HG03439 (cell line): ENCODE results near the gene GDAP1L1.

Experiments
- ATAC-seq: cut with Tn5 transposase; IDR thresholded peaks from one replicate; pipeline ENCODE4 v1.9.1; 2021; ENCODE audit warnings: mild to moderate bottlenecking, moderate library complexity; ENCODE audit not compliant: unreplicated experiment

GDAP1L1 gene

GRCh38 chr20:44251284-44251683 lies 4.2 kb downstream of the GDAP1L1 start:
- no peak for ATAC-seq

- no peak for ATAC-seq
These were observed 6.4 kb downstream of the GDAP1L1 start for GRCh38 chr20:44253528-44253927.

DNA sequence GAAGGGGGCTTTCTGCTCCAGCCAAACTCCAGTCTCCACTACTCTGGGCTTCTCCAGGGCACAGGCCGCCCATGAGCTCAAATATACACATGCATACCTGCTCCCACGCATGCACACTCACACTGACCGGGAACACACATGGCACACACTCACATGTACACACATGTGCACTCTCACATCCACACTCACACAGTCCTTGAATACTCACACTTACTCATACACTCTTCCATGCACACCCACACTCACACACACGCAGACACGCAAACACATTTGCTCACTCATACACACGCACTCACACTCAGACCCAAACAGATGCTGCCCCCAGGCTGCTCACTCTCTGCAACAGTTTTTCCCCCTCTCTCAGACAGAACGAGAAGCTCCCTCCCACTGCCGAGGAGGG lies 7.0 kb downstream of the GDAP1L1 start:
- no peak for ATAC-seq

DNA sequence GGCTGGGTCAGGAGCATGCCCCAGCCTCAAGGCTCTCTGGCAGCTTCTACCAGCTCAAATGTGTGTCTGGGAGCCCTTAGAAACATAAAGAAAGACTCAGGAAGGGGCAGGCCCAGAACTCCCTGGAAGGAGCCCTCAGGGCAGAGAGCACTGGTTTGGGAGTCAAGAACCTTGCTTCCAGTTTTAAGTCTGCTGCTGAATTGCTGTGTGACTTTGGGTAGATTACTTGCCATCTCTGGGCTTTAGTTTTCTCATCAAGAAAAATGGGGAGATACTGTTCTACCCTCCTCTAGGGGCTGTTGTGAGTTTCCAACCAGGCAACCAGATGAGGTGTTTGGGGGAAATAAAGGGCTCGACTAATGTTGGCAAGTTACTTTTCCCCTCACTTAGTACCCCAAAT lies 8.8 kb downstream of the GDAP1L1 start:
- no peak for ATAC-seq

GRCh38 chr20:44256961-44257360 lies 9.9 kb downstream of the GDAP1L1 start:
- ATAC-seq = no peak

DNA sequence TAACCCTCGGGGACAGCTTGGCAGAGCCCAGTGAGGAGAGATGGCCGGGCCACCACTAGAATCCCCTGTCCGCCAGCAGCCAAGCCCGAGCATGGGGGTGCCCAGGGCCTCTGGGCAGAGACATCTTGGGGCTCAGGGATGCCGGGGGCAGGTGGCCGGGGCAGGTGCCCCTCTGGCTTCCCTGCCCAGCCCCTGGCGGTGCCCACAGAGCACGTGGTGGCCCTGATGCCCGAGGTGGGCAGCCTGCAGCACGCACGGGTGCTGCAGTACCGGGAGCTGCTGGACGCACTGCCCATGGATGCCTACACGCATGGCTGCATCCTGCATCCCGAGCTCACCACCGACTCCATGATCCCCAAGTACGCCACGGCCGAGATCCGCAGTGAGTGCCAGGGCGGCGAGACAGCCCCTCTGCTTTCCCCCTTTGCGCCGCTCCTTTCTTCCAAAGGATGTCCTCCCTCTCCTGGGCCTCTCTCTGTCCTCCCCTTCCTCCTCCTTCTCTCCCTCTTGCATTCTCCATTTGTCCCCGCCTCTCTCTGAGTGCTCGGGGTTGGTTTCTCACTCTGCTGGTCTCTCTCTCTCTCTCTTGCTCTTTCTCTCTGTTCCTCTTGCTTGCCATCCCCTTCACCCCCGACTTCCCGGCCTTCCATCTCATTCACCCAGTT lies 11.2 kb downstream of the GDAP1L1 start:
- ATAC-seq = no peak

DNA sequence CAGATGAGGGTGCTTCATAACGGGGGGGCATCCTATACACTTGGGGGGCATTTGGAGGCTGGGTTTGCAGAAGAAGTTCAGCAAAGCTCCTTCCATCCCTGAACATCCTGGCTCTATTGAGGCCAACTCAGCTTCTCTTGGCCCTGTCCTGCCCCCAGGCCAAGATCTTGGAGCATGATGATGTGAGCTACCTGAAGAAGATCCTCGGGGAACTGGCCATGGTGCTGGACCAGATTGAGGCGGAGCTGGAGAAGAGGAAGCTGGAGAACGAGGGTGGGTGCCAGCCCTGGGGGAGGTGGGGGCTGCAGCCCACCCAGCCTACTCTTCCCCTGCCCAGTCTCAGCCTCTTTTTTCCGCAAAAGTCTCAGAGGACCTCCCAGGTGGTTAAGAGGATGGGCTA lies 17.2 kb downstream of the GDAP1L1 start:
- ATAC-seq = no peak

- no peak for ATAC-seq
These were observed 21.7 kb downstream of the GDAP1L1 start for GRCh38 chr20:44268802-44269201.

DNA sequence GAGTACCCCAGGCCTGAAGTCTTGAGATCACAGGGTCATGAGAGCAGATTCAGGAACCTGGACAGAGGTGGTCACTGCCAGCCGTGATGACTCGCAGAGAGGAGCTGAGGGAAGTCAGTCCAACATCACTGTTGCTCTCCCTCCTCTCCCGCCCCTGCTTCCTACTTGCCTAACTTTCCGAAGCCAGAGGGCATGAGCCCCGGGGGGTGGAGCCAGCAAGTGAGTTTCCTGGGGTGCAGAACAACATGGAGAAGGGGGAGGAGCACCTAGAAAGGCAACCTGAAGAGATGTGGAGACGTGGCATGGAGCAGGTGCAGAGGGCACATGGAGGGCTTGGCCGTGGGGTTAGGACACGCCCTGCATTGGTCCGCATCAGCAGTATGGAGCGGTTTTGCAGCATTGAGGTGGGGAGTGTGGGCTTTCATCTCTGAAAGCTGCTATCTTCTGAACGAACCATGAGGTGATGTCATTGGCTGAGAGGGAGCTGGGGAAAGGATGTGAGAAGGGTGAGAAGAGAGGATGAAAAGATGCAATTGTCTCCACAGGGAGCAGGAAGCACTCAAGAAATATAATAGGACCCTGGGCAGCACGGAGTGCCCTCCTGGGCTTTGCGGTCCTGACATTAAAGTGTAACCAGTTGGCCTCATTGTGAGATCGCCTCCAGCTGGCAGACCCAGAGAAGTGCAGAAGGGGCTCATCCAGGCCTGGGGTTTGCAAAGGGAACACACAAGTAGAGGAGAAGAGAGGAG lies 25.0 kb downstream of the GDAP1L1 start:
- no peak for ATAC-seq

DNA sequence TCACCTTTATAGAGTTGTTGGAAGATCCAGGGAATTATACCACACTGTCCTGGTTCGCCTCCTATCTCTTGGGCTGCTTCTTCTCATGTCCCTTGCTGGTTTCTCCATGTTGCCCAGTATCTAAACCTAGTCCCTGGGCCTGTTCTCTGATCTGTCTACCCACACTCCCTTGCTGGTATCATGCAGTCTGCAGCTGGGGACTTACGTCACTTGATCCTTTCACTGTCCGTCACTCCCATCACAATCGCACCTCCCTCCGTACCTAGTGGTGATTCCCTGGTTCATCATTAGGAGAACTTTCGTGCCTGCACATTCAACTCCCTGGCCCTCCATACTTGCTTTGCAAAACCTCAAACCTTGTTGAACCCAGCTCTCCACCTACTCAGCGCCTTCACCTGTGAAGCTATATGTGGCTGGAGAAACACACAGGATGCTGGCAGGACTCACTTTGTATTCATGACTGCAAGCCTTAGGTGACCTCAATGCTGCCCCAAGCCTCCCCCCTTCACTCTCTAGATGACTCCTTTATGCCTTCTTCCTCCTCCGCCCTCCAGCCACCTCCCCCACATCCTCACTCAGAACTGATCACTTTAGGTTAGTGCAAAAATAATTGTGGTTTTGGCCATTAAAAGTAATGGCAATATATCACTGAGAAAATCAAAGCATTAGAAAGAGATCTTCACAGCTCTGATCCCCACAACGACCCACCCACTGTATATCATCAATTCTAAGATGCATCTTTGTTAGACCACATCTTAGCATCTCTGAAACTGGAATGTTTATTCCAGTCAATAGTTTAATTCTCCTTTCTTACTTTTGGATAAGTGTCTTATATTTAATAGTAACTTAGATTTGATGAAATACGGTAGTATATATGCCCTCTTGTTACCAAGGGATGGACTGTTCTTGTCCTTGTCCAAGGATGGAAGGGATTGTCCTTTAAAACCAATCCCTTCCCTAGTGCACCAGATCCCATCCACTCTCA lies 26.4 kb downstream of the GDAP1L1 start:
- no peak for ATAC-seq

DNA sequence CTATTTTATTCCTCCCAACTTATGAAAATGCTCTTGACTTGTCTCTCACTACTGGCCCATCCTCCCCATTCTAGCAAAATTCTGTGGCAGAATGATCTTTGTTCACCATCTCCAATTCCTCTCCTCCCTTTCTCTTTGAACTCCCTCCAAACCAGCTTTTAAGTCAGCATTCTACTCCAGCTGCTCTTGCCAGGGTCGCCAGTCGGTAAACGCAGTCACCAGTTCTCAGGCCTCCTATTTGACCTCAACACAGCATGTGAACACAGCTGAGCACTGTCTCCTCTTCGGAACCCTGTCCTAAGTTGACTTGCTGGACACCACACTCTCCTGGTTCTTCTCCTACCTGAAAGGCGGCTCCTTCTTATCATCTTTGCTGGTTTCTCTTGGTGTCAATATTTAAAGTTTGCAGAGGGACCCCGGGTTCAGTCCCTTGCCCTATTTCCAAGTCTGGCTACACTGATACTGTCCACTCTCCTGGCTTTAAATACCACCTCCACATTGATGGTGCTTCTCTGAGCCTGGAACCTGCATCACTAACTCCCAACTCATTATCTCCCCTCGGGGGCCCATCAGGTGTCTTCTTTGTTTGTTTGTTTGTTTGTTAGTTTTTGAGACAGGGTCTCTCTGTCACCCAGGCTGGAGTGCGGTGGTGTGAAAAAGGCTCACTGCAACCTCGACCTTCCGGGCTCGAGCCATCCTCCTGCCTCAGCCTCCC lies 27.4 kb downstream of the GDAP1L1 start:
- ATAC-seq = no peak

DNA sequence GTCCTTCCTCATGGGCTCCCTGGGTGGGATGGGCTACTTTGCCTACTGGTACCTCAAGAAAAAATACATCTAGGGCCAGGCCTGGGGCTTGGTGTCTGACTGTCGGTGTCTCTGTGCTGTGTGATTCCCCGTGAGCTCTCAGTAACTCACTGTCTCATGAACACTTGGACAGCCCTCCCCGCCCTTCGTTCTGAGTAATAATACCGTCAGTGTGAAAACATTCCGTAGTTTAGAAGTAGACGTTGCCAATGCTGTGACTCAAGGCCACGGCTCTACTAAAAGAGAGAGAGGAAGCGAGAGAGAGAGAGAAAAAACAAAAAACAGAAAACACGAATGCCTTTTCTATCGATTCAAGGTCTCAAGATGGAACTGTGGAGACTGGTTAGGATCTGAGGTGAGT lies 32.1 kb downstream of the GDAP1L1 start:
- no peak for ATAC-seq

- ATAC-seq = no peak
These were observed 33.3 kb downstream of the GDAP1L1 start for GRCh38 chr20:44280387-44280786.

- no peak for ATAC-seq
These were observed 35.1 kb downstream of the GDAP1L1 start for GRCh38 chr20:44282192-44282591.

DNA sequence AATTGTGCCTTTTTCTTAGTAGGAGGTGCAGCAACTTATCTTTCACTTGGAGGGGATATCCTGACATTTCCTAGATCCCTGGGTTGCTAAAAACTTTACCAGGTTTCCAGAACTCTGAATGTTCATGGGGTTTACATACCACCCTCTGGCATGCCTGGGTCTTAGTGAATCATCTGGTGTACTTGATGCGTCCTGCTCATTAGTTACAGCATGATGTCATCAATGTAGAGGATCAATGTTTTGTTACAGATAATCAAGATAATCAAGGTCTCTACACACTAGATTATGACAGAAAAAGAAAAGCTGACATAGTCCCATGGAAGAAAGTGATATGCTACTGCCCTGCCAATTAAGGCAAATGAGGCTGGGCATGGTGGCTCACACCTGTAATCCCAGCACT lies 36.9 kb downstream of the GDAP1L1 start:
- no peak for ATAC-seq

- ATAC-seq = no peak
These were observed 40.4 kb downstream of the GDAP1L1 start for GRCh38 chr20:44287272-44288097.

DNA sequence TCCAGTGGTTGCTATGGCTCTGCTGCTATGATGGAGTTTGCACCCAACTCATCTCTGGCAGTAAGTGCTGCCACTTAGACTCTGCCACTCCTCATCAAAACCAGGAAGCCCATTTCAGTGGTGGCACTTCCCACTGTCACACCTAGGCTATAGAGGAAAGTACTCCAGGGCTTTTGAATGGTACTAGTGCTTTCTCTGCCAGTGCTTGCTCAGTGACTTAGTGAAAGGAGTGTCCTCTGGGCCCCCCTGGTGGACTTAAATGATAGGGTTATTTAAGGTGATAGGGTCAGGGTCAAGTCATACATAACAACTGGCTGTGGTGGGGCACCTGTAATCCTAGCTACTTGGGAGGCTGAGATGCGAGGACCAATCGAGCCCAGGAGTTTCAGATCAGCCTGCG lies 41.1 kb downstream of the GDAP1L1 start:
- ATAC-seq = no peak

DNA sequence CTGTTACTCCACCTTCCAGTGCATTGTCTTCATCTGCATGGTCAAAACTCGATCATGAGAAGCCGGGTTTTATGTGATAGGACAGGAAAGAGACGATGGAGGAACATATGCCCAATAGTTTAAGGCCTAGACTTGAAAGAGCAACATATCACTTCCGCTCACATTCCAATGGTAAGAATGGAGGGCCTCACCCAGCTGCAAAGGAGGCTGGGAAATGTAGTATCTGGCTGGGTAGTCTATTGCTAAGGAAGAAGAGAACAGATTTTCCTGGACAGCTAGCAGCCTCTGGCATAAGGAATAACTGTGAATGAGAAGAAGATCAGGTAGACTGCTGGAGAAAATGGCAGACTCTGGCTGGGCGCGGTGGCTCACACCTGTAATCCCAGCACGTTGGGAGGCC lies 44.6 kb downstream of the GDAP1L1 start:
- no peak for ATAC-seq

GRCh38 chr20:44296011-44296410 lies 48.9 kb downstream of the GDAP1L1 start:
- no peak for ATAC-seq

DNA sequence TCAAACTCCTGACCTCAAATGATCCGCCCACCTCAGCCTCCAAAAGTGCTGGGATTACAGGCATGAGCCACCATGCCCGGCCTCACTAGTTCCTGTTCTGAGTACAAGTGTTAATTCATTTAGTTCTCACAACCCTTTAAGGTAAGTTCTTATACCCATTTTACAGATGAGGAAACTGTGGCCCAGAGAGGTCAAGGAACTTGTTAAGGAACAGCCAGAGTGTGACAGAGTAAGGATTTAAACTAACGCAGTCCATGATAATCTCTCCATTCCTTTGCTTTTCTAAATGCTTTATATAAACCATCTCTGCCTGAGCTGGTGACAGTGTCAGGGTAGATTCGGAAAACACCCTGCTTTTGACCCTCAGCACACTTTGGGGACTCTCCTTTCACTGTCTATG lies 50.6 kb downstream of the GDAP1L1 start:
- no peak for ATAC-seq
